Measurements from ENCODE around the gene HOXB9. TPM values are rescaled to one million over a fixed set of nuclear protein-coding genes. Genes with fewer than 3 reads are reported as not detected.

The HOXB9 gene
- total RNA-seq, 3 donors from 2014 or later (not counting 1 experiment from before 2014, with no cell fraction given) = 0.12 to 1.0 (median 0.18) TPM

DNA sequence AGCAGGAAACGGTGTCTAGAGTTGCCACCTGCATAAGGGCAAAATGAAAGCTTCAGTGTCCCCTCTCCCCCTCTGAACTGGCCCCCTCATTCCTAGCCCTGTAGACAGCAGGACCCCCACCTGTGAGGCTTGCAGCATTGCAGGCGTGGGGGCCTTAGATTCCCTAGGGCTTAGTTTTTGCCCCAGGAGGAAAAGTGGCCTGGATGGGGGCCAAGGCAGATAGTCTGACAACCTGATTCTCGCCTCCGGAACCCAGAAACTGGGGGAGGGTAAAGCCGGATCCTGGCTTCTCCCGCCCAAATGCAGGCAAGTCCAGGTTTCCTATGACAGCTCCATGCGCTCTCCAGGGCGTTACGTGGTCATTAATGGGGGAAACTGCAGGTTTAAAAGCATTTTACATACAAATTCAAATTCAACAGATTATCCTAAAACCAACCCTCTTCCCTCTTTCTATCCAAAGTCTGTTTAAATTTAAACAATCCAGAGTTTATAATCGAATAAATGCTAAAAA is 20.7 kb downstream of the HOXB9 start:
- intact Hi-C loops (cut with micrococcal nuclease) = no loop called here
- Histone ChIP-seq H3K9me3 (ENCODE audit: control insufficient read depth, insufficient read depth, low read length) (no peaks in the 10 kb centered on the region), H3K4me3 (ENCODE audit: low read length) (no peak overlapping the region), H3K27ac (ENCODE audit: low read length) (no peak overlapping the region), H3K36me3 (ENCODE audit: control insufficient read depth, insufficient read depth, low read length) (no peaks in the 10 kb centered on the region), H3K4me1 (ENCODE audit: control insufficient read depth, insufficient read depth, low read length) (peaks cover 31% of the 10 kb centered on the region), H3K27me3 (ENCODE audit: control insufficient read depth, insufficient read depth, low read length) (peaks cover 54% of the 10 kb centered on the region)
- Mint-ChIP-seq H3K27ac (no peak overlapping the region), H3K4me3 (no peak overlapping the region), H3K9me3 (no peaks in the 10 kb centered on the region), H3K27me3 (ENCODE audit: low read depth in 2 of 2) (peaks cover 40 to 63% of the 10 kb centered on the region in 2 donors), H3K36me3 (no peaks in the 10 kb centered on the region), H3K4me1 (peaks cover 0 to 6% of the 10 kb centered on the region in 2 donors)
- WGBS (ENCODE audit: insufficient coverage) = 89% methylated on average over 10 of the region's 10 CpGs
- DNase-seq = no peak
- no peak for ATAC-seq
- TF ChIP-seq, protein P1, sequence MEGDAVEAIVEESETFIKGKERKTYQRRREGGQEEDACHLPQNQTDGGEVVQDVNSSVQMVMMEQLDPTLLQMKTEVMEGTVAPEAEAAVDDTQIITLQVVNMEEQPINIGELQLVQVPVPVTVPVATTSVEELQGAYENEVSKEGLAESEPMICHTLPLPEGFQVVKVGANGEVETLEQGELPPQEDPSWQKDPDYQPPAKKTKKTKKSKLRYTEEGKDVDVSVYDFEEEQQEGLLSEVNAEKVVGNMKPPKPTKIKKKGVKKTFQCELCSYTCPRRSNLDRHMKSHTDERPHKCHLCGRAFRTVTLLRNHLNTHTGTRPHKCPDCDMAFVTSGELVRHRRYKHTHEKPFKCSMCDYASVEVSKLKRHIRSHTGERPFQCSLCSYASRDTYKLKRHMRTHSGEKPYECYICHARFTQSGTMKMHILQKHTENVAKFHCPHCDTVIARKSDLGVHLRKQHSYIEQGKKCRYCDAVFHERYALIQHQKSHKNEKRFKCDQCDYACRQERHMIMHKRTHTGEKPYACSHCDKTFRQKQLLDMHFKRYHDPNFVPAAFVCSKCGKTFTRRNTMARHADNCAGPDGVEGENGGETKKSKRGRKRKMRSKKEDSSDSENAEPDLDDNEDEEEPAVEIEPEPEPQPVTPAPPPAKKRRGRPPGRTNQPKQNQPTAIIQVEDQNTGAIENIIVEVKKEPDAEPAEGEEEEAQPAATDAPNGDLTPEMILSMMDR (IDR thresholded peaks at IDR 0.05) = no peak

DNA sequence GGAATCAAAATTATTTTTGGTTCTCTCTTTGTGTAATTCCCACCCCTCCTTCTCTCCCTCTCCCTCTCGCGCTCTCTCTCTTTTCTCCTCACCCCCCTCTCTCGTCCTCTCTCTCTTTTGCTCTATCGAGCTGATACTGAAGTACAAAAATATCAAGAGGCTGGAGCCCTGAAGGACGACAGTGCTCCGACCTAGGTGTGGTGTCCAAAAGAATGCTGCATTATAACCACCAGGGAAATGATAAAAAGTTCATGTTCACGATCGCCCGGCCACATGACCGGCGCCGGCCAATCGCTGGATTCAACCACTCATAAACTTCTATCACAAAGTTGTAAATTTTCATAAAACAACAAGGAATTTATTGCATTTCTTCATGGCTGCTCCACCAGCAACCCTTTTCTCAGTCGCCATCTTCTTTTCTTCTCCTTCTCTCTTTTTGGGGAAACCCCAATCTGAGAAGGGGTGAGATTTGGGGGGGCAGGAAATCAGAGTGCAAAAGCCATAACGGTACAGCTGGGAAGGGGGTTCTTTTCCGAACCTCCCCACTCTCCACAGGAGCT is 21.3 kb downstream of the HOXB9 start, which contains the start of gene HOXB6:
Gene HOXB6, minus strand, starts transcription at position 217 of the 560 bp plus-strand sequence. CDS start 6,836 bp downstream, outside the sequence.
- peaks cover 55% of the 10 kb centered on the region for H3K27me3 ChIP-seq (ENCODE audit: control insufficient read depth, insufficient read depth, low read length)
- intact Hi-C loops (cut with micrococcal nuclease) = no loop called here
- H3K4me1 ChIP-seq (ENCODE audit: control insufficient read depth, insufficient read depth, low read length) = peaks cover 24% of the 10 kb centered on the region
- Mint-ChIP-seq H3K4me1 (peaks cover 0 to 6% of the 10 kb centered on the region in 2 donors), H3K27ac (no peak within 1 kb of the TSS), H3K27me3 (ENCODE audit: low read depth in 2 of 2) (peaks cover 46 to 69% of the 10 kb centered on the region in 2 donors), H3K9me3 (no peaks in the 10 kb centered on the region), H3K36me3 (no peaks in the 10 kb centered on the region), H3K4me3 (peak within 1 kb of the TSS; percentile 29)
- H3K27ac ChIP-seq (ENCODE audit: low read length) = no peak within 1 kb of the TSS
- no peaks in the 10 kb centered on the region for H3K36me3 ChIP-seq (ENCODE audit: control insufficient read depth, insufficient read depth, low read length)
- TF ChIP-seq, protein P1 (IDR thresholded peaks at IDR 0.05) = no peak
- 50% methylated on average over 13 of the region's 16 CpGs for WGBS (ENCODE audit: insufficient coverage)
- ATAC-seq = no peak
- H3K4me3 ChIP-seq (ENCODE audit: low read length) = no peak within 1 kb of the TSS
- no peak for DNase-seq
- no peaks in the 10 kb centered on the region for H3K9me3 ChIP-seq (ENCODE audit: control insufficient read depth, insufficient read depth, low read length)

DNA sequence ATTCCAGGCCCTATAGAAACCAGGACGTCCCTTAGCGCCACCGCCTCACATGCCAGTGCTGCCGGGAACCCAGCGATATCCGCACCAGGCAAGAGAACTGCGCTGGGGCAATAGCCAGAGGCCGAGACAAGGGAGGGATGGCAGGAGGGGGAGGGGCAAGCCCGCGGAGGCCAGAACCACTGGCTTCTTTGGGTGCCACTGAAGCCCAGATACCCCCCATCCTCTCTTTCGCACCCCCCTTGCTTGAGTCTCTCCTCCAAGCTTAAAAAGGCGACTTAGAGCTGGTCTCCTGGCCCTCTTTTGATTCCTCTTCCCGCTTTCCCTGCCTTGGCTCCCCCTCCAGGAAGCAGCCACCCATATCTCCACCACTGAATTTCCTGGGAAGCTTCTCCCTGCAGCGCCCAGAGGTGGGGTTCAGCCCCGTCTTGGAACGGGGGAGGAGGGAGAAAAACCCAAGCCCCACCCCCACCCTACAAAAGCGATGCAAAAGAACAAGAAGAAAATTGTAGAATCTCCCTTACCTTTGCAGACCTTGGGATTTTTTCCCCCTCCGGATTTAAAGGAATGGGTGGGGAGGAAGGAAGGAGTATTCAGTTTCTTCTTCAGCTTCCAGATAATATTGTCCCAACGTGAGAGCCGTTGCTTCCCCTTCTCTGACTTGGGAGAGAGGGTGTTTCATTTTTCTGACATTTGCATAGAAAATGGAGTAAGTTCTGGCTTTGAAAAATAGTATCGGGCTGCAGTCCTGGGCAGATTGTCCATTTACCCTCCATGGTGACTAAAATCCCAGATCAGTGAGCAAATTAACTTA is 22.0 kb downstream of the HOXB9 start:
- ATAC-seq (no peak), DNase-seq (no peak)
- H3K27ac Mint-ChIP-seq = no peak overlapping the region
- TF ChIP-seq, protein P1 (IDR thresholded peaks at IDR 0.05) = no peak
- H3K36me3 ChIP-seq (ENCODE audit: control insufficient read depth, insufficient read depth, low read length) = no peaks in the 10 kb centered on the region
- H3K4me1 Mint-ChIP-seq = peaks cover 0 to 6% of the 10 kb centered on the region in 2 donors
- peaks cover 55% of the 10 kb centered on the region for H3K27me3 ChIP-seq (ENCODE audit: control insufficient read depth, insufficient read depth, low read length)
- intact Hi-C loops (cut with micrococcal nuclease) = no loop called here
- no peak overlapping the region for H3K4me3 ChIP-seq (ENCODE audit: low read length)
- WGBS (ENCODE audit: insufficient coverage) = 39% methylated on average over 17 of the region's 21 CpGs
- H3K4me3 Mint-ChIP-seq = no peak overlapping the region
- no peaks in the 10 kb centered on the region for H3K36me3 Mint-ChIP-seq
- peaks cover 22% of the 10 kb centered on the region for H3K4me1 ChIP-seq (ENCODE audit: control insufficient read depth, insufficient read depth, low read length)
- no peaks in the 10 kb centered on the region for H3K9me3 ChIP-seq (ENCODE audit: control insufficient read depth, insufficient read depth, low read length)
- H3K27me3 Mint-ChIP-seq (ENCODE audit: low read depth in 2 of 2) = peaks cover 53 to 74% of the 10 kb centered on the region in 2 donors
- H3K9me3 Mint-ChIP-seq = no peaks in the 10 kb centered on the region
- no peak overlapping the region for H3K27ac ChIP-seq (ENCODE audit: low read length)

Measured in natural killer cell (primary cell).